IPS-NIHi7 (cell line): ENCODE data around the gene MAL.

Experiments used
- DNase-seq: peaks from one replicate; pipeline ENCODE4 v3.0.0; 2012; ENCODE audit warnings: mixed read lengths; ENCODE audit errors: extremely low spot score

MAL gene

GRCh38 chr2:95061601-95062183 lies 36.2 kb downstream of the MAL start:
- DNase-seq = no peak

DNA sequence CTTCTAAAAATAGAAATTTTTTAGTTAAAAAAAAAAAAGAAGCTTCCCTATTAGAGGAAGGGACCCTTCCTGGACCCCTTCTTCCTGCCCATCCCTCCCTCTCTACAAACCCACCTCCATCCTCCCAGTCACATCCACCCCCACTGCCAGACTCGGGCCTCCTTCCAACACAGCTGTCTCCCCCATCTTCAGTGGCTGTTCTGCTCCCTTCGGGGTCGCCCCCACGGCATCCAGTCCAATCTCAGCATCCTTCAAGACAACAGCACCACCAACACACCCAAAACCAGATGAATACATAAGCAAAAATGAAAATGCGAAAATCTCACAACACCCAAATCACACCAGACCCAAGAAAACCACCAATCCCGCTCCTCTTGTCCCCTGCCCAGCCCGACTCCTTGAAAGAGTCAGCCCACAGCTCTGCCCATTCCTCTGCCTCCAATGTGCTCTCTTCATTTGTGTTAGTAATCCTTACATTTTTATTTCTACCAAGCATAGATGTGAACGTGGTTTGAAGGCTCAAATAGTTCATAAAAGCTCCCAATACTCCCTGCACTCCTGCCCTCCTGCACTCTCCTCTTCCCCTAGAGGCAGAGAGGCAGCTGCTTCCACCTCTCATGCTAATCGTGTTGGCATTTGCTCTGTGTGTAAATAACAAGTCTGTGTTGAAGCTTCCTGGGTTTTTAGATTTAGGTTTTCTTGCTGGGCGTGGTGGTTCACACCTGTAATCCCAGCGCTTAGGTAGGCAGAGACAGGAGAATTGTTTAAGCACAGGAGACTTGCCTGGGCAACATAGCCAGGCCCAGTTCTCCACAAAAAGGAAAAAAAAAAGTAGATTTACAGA lies 37.0 kb downstream of the MAL start:
- no peak for DNase-seq

DNA sequence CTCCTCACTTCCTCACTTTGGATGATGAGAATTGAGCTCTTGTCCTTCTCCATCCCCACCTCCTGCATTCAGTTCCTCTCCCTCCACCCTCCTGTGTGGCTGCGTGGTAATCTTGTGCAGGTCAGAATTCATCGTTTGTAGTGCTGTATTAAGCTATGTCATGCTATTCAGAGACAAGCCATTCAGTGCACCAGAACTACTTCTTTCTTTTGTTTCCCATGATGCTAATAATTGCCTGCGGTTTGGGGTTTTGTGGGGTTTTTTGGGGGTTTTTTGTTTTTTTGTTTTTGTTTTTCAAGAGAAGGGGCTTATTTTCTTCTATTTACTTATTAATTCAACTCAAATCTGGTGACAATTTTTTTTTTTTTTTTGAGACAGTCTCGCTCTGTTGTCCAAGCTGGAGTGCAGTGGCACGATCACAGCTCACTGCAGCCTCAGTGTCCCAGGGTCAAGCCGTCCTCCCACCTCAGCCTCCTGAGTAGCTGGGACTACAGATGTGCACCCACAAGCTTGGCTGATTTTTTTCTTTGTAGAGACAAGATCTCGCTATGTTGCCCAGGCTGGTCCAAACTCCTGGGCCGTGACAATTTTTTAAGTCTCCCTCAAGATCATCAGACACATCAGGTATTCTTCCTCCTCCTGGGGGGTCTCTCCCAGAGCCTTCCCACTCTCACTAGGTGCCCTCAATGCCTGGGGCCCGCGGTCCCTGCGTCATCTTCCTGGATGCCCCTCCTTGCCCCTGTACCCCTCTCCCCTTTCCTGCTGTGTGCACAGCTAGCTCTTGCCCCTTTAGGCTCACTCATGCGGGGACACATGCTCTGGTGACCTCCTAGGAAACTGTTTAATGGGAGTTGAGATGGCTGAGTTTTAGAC lies 37.8 kb downstream of the MAL start:
- no peak for DNase-seq

DNA sequence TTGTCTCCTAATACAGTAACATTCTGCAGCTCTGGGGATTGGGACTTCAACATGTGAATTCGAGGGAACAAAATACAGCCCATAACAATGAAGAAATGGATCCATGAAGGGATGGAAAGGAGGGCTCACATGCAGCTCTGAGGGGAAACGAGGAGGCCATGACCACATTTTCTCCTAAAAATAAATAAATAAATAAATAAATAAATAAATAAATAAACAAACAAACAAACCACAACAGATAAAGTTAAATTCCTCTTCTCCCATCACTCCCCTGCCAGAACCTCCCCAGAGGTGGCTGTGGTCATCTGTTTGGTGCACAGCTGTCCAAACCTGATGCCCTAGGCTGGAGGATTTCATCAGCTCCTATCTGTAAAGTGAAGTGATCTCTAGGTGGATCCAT lies 42.7 kb downstream of the MAL start:
- DNase-seq = no peak

GRCh38 chr2:95069465-95069864 lies 44.0 kb downstream of the MAL start:
- DNase-seq = no peak

- no peak for DNase-seq
Observed at GRCh38 chr2:95071856-95072255, 46.3 kb downstream of the MAL start.

- DNase-seq = no peak
Observed at GRCh38 chr2:95072424-95072823, 46.9 kb downstream of the MAL start.

DNA sequence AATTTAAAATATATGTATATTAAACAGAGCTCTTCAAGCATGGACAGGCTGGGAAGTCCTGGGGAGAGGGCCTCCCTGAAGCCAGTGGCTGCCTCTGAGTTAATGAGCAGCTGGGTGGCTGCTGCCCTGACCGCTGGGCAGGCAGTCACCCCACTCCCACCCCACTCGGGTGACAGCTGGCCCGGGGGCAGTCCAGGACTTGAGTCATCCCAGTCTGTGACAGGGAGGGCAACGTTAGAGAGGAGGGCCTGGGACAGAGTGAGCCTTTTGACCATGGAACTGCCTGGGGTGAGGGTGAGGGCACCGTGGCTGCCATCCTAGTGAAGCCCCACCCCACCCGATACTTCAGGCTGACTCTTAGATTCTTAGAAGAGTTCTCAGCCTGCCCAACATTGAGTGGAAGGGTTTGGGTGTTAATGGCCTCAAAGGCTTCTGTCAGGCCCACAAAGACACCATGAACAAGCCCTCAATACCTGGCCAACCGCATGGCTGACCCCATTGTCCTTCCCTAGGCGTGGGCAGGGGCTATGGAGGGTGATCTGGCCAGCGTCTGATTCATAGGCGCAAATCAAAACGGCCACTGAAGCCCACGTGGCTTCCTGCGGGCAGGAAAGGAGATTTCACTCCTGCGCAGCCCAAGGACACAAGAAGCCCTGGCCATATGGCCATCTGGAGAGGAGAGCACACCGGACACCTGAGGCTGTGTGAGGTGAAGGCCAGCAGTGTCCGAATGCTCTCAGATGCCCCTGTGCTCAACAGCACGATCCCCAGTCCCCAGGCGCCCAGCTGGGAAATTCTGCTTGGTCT lies 48.6 kb downstream of the MAL start:
- no peak for DNase-seq

DNA sequence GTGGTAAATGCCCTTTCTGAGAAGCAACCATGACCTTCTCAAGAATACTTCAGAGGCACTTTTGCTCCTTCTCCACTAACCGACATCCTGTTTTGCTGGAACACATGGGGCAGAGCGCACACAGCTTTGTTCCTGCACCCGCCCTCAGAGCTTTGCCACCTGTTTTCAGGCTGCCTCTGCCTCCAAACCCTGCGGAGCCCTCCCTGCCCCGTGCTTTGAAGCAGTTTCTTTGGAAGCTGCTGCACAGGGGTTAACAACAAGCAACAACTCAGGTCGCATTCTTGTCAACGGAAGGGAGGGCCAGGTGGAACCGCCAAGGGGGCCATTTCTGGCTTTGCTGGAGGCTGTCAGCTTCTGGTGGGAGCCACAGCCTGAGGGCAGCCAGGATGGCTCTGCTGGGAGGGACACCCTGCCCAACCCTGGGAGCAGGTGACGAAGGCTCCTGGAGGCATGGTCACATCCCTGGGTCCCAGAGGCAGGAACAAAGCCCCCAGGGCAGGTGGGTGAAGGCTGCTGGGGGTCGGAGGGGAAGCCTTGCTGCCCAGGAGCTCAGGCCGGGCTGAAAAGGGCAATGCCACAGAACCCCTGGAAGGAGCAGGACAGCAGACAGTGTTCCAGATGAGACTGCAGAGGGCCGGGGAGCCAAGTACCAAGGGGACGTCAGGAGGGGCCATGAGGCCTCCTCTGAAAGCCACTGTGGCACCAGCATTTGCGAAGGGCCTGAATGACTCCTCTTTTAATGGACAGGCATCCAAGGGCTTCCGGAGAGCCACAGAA lies 49.3 kb downstream of the MAL start:
- DNase-seq = no peak

GRCh38 chr2:95075440-95076132 lies 50.1 kb downstream of the MAL start:
- DNase-seq = no peak

GRCh38 chr2:95076705-95077529 lies 51.4 kb downstream of the MAL start:
- DNase-seq = peak; percentile 89

- DNase-seq = no peak
Observed at GRCh38 chr2:95077530-95077825, 52.0 kb downstream of the MAL start.

- no peak for DNase-seq
Observed at GRCh38 chr2:95077861-95078603, 52.5 kb downstream of the MAL start.

DNA sequence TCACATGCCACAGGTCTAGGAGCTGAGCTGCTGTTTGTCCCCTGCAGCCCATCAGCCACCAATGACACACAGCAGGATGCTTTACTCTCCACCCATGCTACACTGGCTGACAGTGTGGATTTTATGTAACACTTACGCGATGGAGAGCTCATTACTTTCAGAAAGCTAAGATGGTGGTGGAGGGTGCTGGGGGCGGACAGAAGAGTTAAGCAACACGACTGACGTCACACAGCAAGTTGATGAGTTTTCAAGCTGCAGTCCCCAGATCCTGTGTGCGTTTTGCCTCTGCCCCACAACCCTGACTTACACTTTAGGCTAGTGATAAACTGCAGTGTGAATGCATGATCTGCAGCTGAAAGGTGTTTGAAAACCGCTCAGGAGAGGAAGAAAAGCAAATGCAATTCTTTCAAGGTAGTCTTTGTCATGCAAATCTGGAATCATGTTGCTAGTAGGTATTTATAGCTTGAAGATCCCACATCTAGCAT lies 53.7 kb downstream of the MAL start:
- DNase-seq = no peak

GRCh38 chr2:95082477-95082876 lies 57.0 kb downstream of the MAL start:
- DNase-seq = no peak

GRCh38 chr2:95086017-95086416 lies 60.5 kb downstream of the MAL start:
- no peak for DNase-seq

DNA sequence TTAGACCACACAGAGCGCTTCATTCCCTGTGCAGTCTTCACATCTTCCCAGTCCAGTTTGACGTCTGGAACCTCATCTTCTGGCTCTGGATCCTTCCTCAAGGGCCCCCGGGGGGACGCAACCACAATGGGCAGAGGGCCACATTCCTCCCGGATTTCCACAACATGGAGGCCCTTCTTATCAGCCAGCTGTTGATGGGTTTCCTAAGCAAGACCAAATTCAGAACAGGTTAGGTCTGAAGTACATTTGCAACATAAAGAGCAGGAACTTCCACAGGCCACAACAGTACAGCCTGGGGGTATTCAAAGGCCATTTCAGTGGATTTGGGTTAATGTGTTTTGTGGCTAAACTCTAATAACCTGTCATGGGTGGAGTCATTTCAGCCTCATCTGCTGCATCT lies 61.9 kb downstream of the MAL start:
- no peak for DNase-seq

DNA sequence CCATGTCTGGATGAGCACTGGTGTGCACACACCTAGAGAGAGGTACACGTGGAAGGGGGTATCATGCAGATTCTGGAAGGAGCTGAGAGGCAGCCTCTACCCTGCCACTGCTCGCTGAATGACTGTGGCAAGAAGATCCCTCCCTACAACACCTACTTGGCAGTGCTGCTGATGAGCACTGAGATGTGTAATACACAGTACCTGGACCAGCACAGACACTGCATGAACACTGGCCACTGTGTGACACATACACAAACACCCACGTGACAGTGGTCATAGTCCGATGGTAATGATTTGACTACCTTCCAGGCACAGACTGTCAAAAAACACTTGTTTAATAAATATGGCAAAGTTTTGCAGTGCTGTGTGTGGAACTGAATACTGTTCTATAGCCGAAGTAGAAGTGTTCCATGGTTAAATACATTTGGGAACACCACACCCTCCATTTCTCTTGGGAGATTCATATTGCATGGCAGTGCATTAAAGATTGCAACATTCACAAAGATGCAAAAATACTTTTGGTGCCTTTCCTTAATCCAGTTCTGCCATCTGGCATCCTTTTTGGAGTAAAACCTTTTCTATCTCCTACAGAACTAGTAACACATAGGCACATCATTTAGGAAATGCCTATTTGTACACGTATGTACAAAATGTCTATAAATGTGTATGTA lies 66.5 kb downstream of the MAL start:
- DNase-seq = no peak
